ENCODE measurements around the gene EZR.

The EZR gene

GRCh38 chr6:158771399-158772152, 47.6 kb downstream of the EZR start:
- no peak for TF ChIP-seq GATA2 (IDR thresholded peaks at IDR 0.05; ENCODE audit: low read depth, low read length)

GRCh38 chr6:158770533-158771330, 48.4 kb downstream of the EZR start:
- TF ChIP-seq GATA2 (IDR thresholded peaks at IDR 0.05; ENCODE audit: low read depth, low read length) (no peak), GATA3 (IDR thresholded peaks at IDR 0.05; ENCODE audit: low read depth, low read length) (no peak)

- TF ChIP-seq GATA3 (IDR thresholded peaks at IDR 0.05; ENCODE audit: low read depth, low read length) (no peak), GATA2 (IDR thresholded peaks at IDR 0.05; ENCODE audit: low read depth, low read length) (no peak)
Observed at GRCh38 chr6:158769771-158770432, 49.3 kb downstream of the EZR start.

- TF ChIP-seq GATA2 (IDR thresholded peaks at IDR 0.05; ENCODE audit: low read depth, low read length) = no peak
Observed at GRCh38 chr6:158769234-158769770, 49.9 kb downstream of the EZR start.

GRCh38 chr6:158768436-158768835, 50.7 kb downstream of the EZR start:
- TF ChIP-seq GATA3 (IDR thresholded peaks at IDR 0.05; ENCODE audit: low read depth, low read length) (no peak), GATA2 (IDR thresholded peaks at IDR 0.05; ENCODE audit: low read depth, low read length) (no peak)

GRCh38 chr6:158767709-158768108, 51.5 kb downstream of the EZR start:
- TF ChIP-seq GATA2 (IDR thresholded peaks at IDR 0.05; ENCODE audit: low read depth, low read length) (no peak), GATA3 (IDR thresholded peaks at IDR 0.05; ENCODE audit: low read depth, low read length) (no peak)

- no peak for TF ChIP-seq GATA2 (IDR thresholded peaks at IDR 0.05; ENCODE audit: low read depth, low read length)
- no peak for TF ChIP-seq GATA3 (IDR thresholded peaks at IDR 0.05; ENCODE audit: low read depth, low read length)
Observed at GRCh38 chr6:158766621-158767455, 52.3 kb downstream of the EZR start.

- TF ChIP-seq GATA2 (IDR thresholded peaks at IDR 0.05; ENCODE audit: low read depth, low read length) = no peak
Observed at GRCh38 chr6:158765499-158766068, 53.6 kb downstream of the EZR start.

GRCh38 chr6:158764926-158765325, 54.2 kb downstream of the EZR start:
- TF ChIP-seq GATA2 (IDR thresholded peaks at IDR 0.05; ENCODE audit: low read depth, low read length) (no peak), GATA3 (IDR thresholded peaks at IDR 0.05; ENCODE audit: low read depth, low read length) (no peak)

- no peak for TF ChIP-seq GATA2 (IDR thresholded peaks at IDR 0.05; ENCODE audit: low read depth, low read length)
- no peak for TF ChIP-seq GATA3 (IDR thresholded peaks at IDR 0.05; ENCODE audit: low read depth, low read length)
Observed at GRCh38 chr6:158764183-158764849, 54.9 kb downstream of the EZR start.

- no peak for TF ChIP-seq GATA3 (IDR thresholded peaks at IDR 0.05; ENCODE audit: low read depth, low read length)
- TF ChIP-seq GATA2 (IDR thresholded peaks at IDR 0.05; ENCODE audit: low read depth, low read length) = no peak
Observed at GRCh38 chr6:158763434-158764182, 55.6 kb downstream of the EZR start.

- TF ChIP-seq GATA2 (IDR thresholded peaks at IDR 0.05; ENCODE audit: low read depth, low read length) (no peak), GATA3 (IDR thresholded peaks at IDR 0.05; ENCODE audit: low read depth, low read length) (no peak)
Observed at GRCh38 chr6:158762787-158763433, 56.3 kb downstream of the EZR start.

All from SH-SY5Y (cell line).